HUES64 (cell line): ENCODE measurements around the gene PLXNA1.

Source experiments
- H3K27ac ChIP-seq: 2 replicates; pipeline ENCODE4 v1.7.0; 2013; ENCODE audit warnings: low read depth, low read length, inconsistent platforms
- H3K27me3 ChIP-seq: 2 replicates; pipeline ENCODE4 v1.6.1; 2013; ENCODE audit warnings: mild to moderate bottlenecking, low read length; ENCODE audit not compliant: insufficient read depth
- H3K36me3 ChIP-seq: 2 replicates; pipeline ENCODE4 v1.6.1; 2013; ENCODE audit warnings: mild to moderate bottlenecking, low read length; ENCODE audit not compliant: insufficient read depth
- H3K4me1 ChIP-seq: 2 replicates; pipeline ENCODE4 v1.6.1; 2013; ENCODE audit warnings: mild to moderate bottlenecking, low read length, moderate library complexity; ENCODE audit not compliant: insufficient read depth
- H3K4me3 ChIP-seq: 2 replicates; pipeline ENCODE4 v1.5.1; 2013; ENCODE audit warnings: mild to moderate bottlenecking, low read length, moderate library complexity
- H3K9ac ChIP-seq: 2 replicates; pipeline ENCODE4 v1.6.1; 2013; ENCODE audit warnings: mild to moderate bottlenecking, low read depth, low read length
- H3K9me3 ChIP-seq: 2 replicates; pipeline ENCODE4 v1.6.1; 2013; ENCODE audit warnings: low read depth, low read length; ENCODE audit not compliant: insufficient read depth
- WGBS: fragments of 150-250, 120-280 bp; methylation state at CpG from one replicate; pipeline ENCODE4 v1.1.7; 2013; ENCODE audit warnings: missing lambda C conversion rate; 5-methylcytosine and 5-hydroxymethylcytosine counted together

PLXNA1 gene

GRCh38 chr3:126941721-126942270 is 41.1 kb upstream of the PLXNA1 start:
- 93% methylated on average over 4 of the region's 5 CpGs for WGBS
- Histone ChIP-seq H3K27me3 (no peaks in the 10 kb centered on the region), H3K4me1 (no peaks in the 10 kb centered on the region)

GRCh38 chr3:126944089-126944965 is 38.6 kb upstream of the PLXNA1 start:
- no peak overlapping the region for H3K9ac ChIP-seq
- H3K4me1 ChIP-seq = no peaks in the 10 kb centered on the region
- H3K9me3 ChIP-seq = no peaks in the 10 kb centered on the region
- WGBS = 95% methylated on average over 12 of the region's 12 CpGs
- H3K36me3 ChIP-seq = 0 out of 2 replicates have a peak, but pooled peaks cover 4% of the 10 kb centered on the region
- H3K27ac ChIP-seq = no peak overlapping the region
- H3K27me3 ChIP-seq = no peaks in the 10 kb centered on the region
- no peak overlapping the region for H3K4me3 ChIP-seq

More at GRCh38 chr3:126941721-126942270, 41.1 kb upstream of the PLXNA1 start:
- H3K4me3 ChIP-seq = no peak overlapping the region
- H3K9me3 ChIP-seq = no peaks in the 10 kb centered on the region
- no peak overlapping the region for H3K27ac ChIP-seq
- no peak overlapping the region for H3K9ac ChIP-seq
- 0 out of 2 replicates have a peak, but pooled peaks cover 4% of the 10 kb centered on the region for H3K36me3 ChIP-seq

- H3K4me3 ChIP-seq = no peak overlapping the region
- no peaks in the 10 kb centered on the region for H3K4me1 ChIP-seq
- WGBS = 88% methylated on average over 17 of the region's 17 CpGs
- H3K9ac ChIP-seq = no peak overlapping the region
- no peaks in the 10 kb centered on the region for H3K27me3 ChIP-seq
- no peak overlapping the region for H3K27ac ChIP-seq
- no peaks in the 10 kb centered on the region for H3K9me3 ChIP-seq
- 0 out of 2 replicates have a peak, but pooled peaks cover 4% of the 10 kb centered on the region for H3K36me3 ChIP-seq
Observed at GRCh38 chr3:126945171-126945721, 37.7 kb upstream of the PLXNA1 start.

- Histone ChIP-seq H3K4me3 (no peak overlapping the region), H3K9me3 (no peaks in the 10 kb centered on the region), H3K27me3 (no peaks in the 10 kb centered on the region), H3K27ac (no peak overlapping the region), H3K4me1 (no peaks in the 10 kb centered on the region), H3K36me3 (0 out of 2 replicates have a peak, but pooled peaks cover 4% of the 10 kb centered on the region), H3K9ac (no peak overlapping the region)
- WGBS = 95% methylated on average over 9 of the region's 9 CpGs
Observed at GRCh38 chr3:126945891-126946290, 37.0 kb upstream of the PLXNA1 start.

- H3K9me3 ChIP-seq = no peaks in the 10 kb centered on the region
- no peak overlapping the region for H3K27ac ChIP-seq
- H3K9ac ChIP-seq = no peak overlapping the region
- H3K36me3 ChIP-seq = 0 out of 2 replicates have a peak, but pooled peaks cover 4% of the 10 kb centered on the region
- H3K27me3 ChIP-seq = no peaks in the 10 kb centered on the region
- no peaks in the 10 kb centered on the region for H3K4me1 ChIP-seq
- WGBS = 92% methylated on average over 11 of the region's 11 CpGs
- no peak overlapping the region for H3K4me3 ChIP-seq
Observed at GRCh38 chr3:126946405-126946804, 36.5 kb upstream of the PLXNA1 start.

DNA sequence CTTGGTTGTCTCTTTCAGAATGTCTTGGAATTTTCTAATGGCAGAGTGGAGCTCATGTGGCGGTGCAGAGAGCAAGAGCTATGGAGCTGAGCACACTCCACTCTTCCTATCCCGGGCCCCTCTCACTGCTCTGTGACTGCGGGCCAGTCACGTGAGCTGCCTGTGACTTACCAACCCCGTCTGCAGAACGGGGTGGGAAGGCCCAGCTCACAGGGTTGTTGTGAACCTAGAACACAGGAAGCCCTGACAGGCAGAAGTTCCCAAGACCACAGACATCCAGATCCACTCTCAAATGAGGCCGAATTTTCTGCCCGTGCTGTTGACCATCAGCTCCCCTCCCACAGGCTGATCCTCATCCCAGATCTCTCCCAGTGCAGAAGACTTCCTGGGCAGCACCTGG is 35.5 kb upstream of the PLXNA1 start:
- WGBS = 86% methylated on average over 8 of the region's 8 CpGs
- H3K4me3 ChIP-seq = no peak overlapping the region

GRCh38 chr3:126948980-126949535 is 33.9 kb upstream of the PLXNA1 start:
- H3K27me3 ChIP-seq = no peaks in the 10 kb centered on the region
- no peak overlapping the region for H3K4me3 ChIP-seq
- no peaks in the 10 kb centered on the region for H3K36me3 ChIP-seq
- H3K9ac ChIP-seq = no peak overlapping the region
- H3K9me3 ChIP-seq = no peaks in the 10 kb centered on the region
- no peak overlapping the region for H3K27ac ChIP-seq
- WGBS = 96% methylated on average over 14 of the region's 14 CpGs
- no peaks in the 10 kb centered on the region for H3K4me1 ChIP-seq

More for the DNA sequence above, 35.5 kb upstream of the PLXNA1 start:
- Histone ChIP-seq H3K9ac (no peak overlapping the region), H3K27ac (no peak overlapping the region), H3K4me1 (no peaks in the 10 kb centered on the region), H3K9me3 (no peaks in the 10 kb centered on the region), H3K36me3 (no peaks in the 10 kb centered on the region), H3K27me3 (no peaks in the 10 kb centered on the region)

- no peak overlapping the region for H3K27ac ChIP-seq
- no peaks in the 10 kb centered on the region for H3K36me3 ChIP-seq
- no peak overlapping the region for H3K9ac ChIP-seq
- H3K9me3 ChIP-seq = no peaks in the 10 kb centered on the region
- no peaks in the 10 kb centered on the region for H3K4me1 ChIP-seq
- no peak overlapping the region for H3K4me3 ChIP-seq
- WGBS = 92% methylated on average over 5 of the region's 5 CpGs
- no peaks in the 10 kb centered on the region for H3K27me3 ChIP-seq
Observed at GRCh38 chr3:126951561-126951960, 31.4 kb upstream of the PLXNA1 start.

- 94% methylated on average over 10 of the region's 10 CpGs for WGBS
- H3K9ac ChIP-seq = no peak overlapping the region
- no peak overlapping the region for H3K4me3 ChIP-seq
- no peaks in the 10 kb centered on the region for H3K27me3 ChIP-seq
- H3K36me3 ChIP-seq = no peaks in the 10 kb centered on the region
- no peaks in the 10 kb centered on the region for H3K9me3 ChIP-seq
- H3K4me1 ChIP-seq = no peaks in the 10 kb centered on the region
- H3K27ac ChIP-seq = no peak overlapping the region
Observed at GRCh38 chr3:126952261-126952982, 30.5 kb upstream of the PLXNA1 start.

DNA sequence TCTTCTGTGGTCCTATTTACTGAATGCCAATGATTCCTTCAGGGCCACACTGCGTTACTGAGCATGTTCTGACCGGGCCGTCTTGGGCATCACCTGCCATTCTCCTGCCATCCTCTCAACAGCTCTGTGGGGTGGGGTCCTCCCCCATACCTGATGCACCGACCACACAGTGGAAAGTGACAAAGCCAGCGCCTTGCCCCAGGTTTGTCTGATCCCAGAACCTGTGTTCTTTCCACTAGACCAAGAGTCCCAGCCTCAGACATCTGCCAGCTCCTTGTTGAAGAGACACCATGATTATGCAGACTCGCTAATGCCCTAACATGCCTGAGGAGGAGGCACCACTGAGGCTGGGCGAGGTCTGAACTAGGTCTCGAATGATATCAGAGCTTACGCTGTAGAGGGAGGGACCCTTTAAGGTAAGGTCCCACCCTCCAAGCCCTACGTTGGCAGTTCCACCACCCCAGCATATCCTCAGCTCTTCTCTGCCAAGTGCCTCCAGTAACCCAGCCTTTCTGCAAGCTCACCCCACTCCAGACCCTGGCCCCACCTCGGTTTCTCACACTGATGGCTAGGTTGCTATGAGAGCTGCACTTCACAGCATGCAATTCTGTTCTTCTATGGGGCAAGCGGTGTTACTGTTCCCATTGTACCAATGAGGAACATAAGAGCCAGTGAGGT is 29.8 kb upstream of the PLXNA1 start:
- Histone ChIP-seq H3K4me1 (no peaks in the 10 kb centered on the region), H3K36me3 (no peaks in the 10 kb centered on the region), H3K27ac (no peak overlapping the region), H3K9ac (no peak overlapping the region), H3K27me3 (no peaks in the 10 kb centered on the region), H3K9me3 (no peaks in the 10 kb centered on the region), H3K4me3 (no peak overlapping the region)
- WGBS = 94% methylated on average over 12 of the region's 12 CpGs
